B cell (primary cell): ENCODE data around the gene C5.

Experiments
- CTCF ChIP-seq: fragments of 200-600 bp; IDR thresholded peaks from one replicate; pipeline ENCODE4 v1.8.0; 2022; ENCODE audit warnings: antibody characterized with exemption, mild to moderate bottlenecking
- EZH2 ChIP-seq: IDR thresholded peaks from 2 replicates; pipeline ENCODE4 v1.6.1; 2012; ENCODE audit warnings: borderline replicate concordance, low read depth, mild to moderate bottlenecking, moderate library complexity, low read length; ENCODE audit not compliant: insufficient read depth, poor library complexity, severe bottlenecking

GRCh38 chr9:121026260-121026691 is 23.8 kb downstream of the C5 start:
- TF ChIP-seq CTCF = no peak
- no peak for TF ChIP-seq EZH2
